ENCODE results near the gene AMACR.
"Not testable (repeated sequence)": the region's sequence is repeated elsewhere in the genome, so short reads cannot be mapped to it uniquely, and the experiment has no call there.

AMACR gene

DNA sequence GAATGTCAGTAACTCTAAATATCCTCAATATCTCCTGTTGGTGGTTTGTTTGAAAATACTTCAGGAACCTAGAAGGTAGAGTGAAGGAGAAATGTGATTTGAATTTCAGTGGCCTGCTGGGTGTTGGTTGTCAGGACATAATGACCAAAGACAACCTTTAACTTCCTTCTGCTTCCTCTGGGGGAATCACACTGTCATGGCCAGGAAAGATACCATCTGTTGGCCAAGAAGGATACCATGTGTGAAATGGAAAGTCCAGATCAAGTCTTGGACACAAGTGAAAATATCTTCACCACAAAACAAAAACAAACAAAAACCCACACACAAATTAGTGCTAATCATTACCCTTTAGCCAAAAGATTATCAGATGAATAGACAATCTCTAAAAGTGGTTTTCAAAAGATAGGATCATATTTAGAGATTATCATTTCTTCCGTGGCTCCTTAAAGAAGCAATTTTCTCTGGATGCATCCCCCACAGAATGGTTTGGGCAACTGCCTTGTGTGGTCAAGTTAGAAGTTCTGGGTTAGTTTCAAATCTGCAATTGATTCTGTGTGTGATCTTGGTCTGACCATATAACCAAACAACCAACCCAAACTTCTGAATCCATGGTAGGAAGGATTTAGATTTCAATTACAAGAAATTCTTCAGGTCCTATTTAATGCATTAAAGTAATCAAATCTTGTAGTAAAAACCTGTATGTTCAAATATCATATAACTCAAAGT lies 33.6 kb upstream of the AMACR start:
- Mint-ChIP-seq H3K9me3 (no peaks in the 10 kb centered on the region), H3K27me3 (no peaks in the 10 kb centered on the region), H3K4me3 (no peak overlapping the region), H3K36me3 (peaks cover 6% of the 10 kb centered on the region), H3K27ac (no peak overlapping the region), H3K4me1 (peaks cover 17% of the 10 kb centered on the region)
- ATAC-seq, result no peak

DNA sequence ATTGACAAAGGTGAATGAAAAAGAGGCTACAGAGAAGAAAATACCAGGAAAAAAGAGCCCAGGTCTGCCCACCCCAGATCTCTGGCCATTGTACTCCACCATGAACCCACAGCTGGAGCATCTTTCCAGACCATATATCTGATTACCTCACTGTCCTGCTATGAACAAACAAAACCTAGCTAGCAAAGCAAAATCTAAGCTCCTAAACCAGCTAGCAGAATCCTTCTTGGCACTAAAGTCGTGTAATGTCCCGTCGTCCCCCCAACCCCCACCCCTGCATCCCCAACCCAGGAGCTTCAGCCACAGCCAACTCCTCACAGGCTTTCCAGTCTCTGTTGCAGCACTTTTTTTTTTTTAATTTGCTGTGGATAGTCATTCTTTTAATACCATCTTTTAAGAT lies 32.6 kb upstream of the AMACR start:
- Mint-ChIP-seq H3K4me1 (peaks cover 17% of the 10 kb centered on the region), H3K27me3 (no peaks in the 10 kb centered on the region), H3K27ac (no peak overlapping the region), H3K4me3 (no peak overlapping the region), H3K36me3 (peaks cover 9% of the 10 kb centered on the region), H3K9me3 (no peaks in the 10 kb centered on the region)
- ATAC-seq, result no peak

DNA sequence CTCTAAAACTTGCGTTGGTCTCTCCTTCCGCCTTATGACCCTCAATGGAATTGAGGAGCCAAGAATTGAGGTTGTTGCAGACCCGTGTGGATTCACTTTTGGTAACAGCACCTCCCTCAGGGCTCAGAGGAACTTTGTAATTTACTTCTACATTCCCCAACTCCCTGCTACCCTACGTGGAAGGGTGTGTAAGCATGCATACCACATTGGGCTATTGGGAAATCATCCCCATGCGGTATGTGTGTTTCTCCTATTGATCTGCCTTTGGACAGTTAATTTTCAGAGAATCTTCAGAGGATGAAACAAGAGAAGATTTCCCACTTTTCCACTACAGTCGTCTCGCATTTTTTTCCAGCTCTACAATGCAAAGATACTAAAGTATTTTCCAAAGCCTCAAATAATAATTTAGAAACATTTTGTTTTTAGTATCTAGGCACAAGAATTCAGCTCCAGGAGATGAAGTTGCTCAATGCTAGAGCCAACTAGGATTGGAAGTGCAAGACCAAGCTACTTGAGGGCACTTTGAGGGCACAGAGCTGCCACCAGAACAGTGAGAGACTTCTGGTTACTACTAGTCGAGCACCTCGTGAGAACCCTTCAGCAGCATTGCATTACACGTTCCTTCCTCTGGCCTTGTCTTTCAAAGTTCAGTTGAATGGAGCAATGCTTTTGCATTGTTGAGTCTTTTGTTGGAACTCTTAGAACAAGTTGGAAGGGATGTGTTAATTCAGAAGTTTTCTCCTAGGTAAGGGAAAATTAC lies 31.7 kb upstream of the AMACR start:
- Mint-ChIP-seq H3K27ac (no peak overlapping the region), H3K4me1 (peaks cover 17% of the 10 kb centered on the region), H3K36me3 (peaks cover 18% of the 10 kb centered on the region), H3K9me3 (no peaks in the 10 kb centered on the region), H3K4me3 (no peak overlapping the region), H3K27me3 (no peaks in the 10 kb centered on the region)
- ATAC-seq, result no peak

DNA sequence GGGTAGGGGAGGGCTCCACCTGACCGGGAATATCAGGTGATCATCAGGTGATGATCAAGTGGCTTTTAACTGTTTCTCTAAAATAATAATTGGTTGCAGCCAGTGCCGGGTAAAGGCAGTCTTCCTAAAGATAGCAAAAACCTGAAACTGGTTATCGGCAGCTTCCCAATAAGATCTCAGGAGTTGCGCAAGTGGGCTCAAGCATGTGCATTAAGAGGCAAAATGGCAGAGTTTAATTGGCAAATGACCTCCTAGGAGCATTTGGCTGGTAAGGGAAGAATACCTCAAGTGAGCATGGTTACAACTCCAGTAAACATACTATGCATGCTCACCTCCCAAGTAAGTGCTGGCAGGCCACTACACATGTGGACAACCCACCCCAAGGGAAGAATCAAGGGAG lies 31.0 kb upstream of the AMACR start:
- Mint-ChIP-seq H3K27ac (no peak overlapping the region), H3K9me3 (no peaks in the 10 kb centered on the region), H3K4me3 (no peak overlapping the region), H3K36me3 (peaks cover 24% of the 10 kb centered on the region), H3K27me3 (no peaks in the 10 kb centered on the region), H3K4me1 (peaks cover 17% of the 10 kb centered on the region)
- no peak for ATAC-seq

DNA sequence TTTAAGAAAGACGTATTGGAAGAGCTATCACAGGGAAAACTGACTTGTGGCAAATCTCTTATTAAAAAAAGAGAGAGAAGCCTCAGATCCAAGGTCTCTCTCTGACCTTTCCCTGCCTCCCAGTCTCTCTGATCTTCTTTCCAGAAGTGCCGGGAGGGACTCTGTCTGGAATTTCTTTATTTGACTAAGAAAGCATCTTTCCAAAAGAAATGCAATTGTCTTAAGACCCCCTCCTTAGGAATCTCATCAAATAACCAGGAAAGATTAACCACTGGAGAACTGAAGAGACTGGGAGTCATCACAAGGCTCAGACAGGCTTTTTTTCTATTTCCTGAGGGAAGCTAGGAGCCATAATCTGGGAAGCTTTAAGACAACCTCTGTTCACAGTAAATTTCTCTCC lies 30.5 kb upstream of the AMACR start:
- H3K4me1 Mint-ChIP-seq, result peaks cover 14% of the 10 kb centered on the region
- H3K27ac Mint-ChIP-seq, result no peak overlapping the region
- ATAC-seq, result no peak
- H3K9me3 Mint-ChIP-seq, result no peaks in the 10 kb centered on the region
- H3K27me3 Mint-ChIP-seq, result no peaks in the 10 kb centered on the region
- H3K36me3 Mint-ChIP-seq, result peaks cover 26% of the 10 kb centered on the region
- no peak overlapping the region for H3K4me3 Mint-ChIP-seq

DNA sequence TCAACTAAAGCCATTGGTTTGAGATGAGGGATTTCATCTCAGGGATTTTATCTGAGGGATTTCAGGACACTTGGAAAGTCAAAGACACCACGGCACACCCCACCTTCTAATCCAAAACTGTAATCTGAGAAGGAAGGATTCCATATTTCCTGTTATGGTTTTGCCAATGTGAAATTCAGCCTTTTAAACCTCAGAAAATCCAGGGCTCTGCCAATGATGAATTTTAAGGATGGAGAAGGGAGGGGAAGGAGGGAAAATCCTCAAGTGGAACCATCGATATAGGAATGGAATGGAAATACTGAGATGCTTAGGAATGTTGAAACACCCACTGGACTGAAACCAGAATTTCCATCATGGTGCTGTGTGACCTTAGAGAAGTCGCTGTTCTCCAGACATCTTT lies 29.9 kb upstream of the AMACR start:
- H3K4me3 Mint-ChIP-seq, result no peak overlapping the region
- H3K27ac Mint-ChIP-seq, result no peak overlapping the region
- ATAC-seq, result no peak
- H3K36me3 Mint-ChIP-seq, result peaks cover 31% of the 10 kb centered on the region
- no peaks in the 10 kb centered on the region for H3K27me3 Mint-ChIP-seq
- H3K4me1 Mint-ChIP-seq, result peaks cover 7% of the 10 kb centered on the region
- H3K9me3 Mint-ChIP-seq, result no peaks in the 10 kb centered on the region

DNA sequence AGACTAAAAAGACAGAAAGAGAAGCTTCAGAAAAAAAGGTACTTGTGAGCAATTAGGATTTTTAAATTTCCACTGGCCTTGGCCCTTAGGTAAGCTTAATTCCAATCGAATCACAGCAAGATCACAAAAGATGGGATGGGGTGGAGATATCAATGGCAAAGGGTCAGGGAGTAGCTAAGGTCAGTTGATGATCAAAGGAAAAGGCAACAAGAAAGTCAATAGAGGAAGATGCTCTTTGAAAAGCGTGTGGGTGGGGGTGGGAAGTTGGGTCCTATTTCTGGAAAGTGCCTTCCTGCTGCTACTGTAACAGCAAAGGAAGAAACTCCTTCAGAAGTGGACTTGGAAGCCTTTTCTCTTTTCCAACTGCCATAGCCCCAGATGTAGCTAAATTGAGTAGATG lies 27.9 kb upstream of the AMACR start:
- Mint-ChIP-seq H3K4me1 (no peaks in the 10 kb centered on the region), H3K27me3 (no peaks in the 10 kb centered on the region), H3K4me3 (no peak overlapping the region), H3K27ac (no peak overlapping the region), H3K9me3 (no peaks in the 10 kb centered on the region), H3K36me3 (peaks cover 41% of the 10 kb centered on the region)
- ATAC-seq, result no peak

DNA sequence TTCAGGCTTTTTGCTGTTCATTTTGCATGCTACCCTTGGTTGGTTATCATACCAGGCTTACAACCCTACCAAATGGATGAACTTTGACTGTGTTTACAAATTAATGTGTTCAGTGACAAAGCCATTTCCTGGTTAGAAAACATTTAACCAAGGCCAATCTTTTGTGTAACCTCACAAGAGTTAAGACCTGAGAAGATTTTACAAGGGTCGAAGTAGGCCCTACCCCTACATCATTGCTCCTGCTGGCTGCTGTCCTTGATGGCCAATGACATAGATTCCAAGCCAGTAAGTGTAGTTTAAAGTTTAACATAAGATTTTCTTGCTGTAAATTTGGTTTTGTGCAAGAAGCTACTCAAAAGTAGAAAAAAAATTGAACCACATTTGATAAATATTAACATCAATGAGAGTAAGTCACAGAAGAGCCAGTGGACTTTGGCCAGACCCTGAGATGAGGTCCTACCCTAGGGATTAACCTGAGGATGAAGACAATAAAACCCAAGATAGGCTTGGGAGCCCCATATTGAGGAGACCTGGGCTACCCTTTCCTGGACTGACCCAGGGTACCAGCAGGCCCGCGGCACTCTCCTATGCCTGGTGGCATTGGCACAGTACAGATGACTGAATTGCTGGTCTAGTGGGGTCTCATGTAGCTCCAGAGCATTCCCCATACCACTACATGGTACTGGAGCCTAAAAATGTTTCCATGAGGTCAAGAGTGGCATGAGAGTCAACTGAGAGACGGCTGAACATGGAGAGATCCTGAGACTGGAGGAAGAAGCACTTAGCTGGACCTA lies 26.9 kb upstream of the AMACR start:
- Mint-ChIP-seq H3K27me3 (no peaks in the 10 kb centered on the region), H3K4me1 (no peaks in the 10 kb centered on the region), H3K27ac (no peak overlapping the region), H3K36me3 (peaks cover 47% of the 10 kb centered on the region), H3K4me3 (no peak overlapping the region), H3K9me3 (no peaks in the 10 kb centered on the region)
- no peak for ATAC-seq

DNA sequence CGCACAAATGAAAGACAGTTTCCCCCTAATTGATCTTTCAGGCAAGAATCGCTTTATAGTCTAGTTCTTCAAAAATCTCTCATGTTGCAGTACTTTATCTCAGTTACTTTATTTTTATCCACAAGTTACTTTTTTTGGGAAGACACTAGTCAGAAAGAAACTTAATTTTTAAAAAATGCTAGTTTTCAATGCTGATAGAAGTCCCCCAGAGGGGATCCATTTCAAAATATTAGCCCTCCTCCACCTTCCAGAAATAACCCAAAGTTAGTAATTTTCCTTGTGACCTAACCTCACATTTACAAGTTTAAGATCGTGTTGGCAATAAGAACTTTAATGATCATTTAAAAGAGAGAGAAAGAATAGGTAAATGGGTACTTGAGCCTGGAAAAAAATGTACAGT lies 24.1 kb upstream of the AMACR start:
- no peaks in the 10 kb centered on the region for H3K9me3 Mint-ChIP-seq
- H3K4me3 Mint-ChIP-seq, result no peak overlapping the region
- H3K36me3 Mint-ChIP-seq, result peaks cover 47% of the 10 kb centered on the region
- no peaks in the 10 kb centered on the region for H3K4me1 Mint-ChIP-seq
- no peaks in the 10 kb centered on the region for H3K27me3 Mint-ChIP-seq
- ATAC-seq, result no peak
- H3K27ac Mint-ChIP-seq, result no peak overlapping the region

DNA sequence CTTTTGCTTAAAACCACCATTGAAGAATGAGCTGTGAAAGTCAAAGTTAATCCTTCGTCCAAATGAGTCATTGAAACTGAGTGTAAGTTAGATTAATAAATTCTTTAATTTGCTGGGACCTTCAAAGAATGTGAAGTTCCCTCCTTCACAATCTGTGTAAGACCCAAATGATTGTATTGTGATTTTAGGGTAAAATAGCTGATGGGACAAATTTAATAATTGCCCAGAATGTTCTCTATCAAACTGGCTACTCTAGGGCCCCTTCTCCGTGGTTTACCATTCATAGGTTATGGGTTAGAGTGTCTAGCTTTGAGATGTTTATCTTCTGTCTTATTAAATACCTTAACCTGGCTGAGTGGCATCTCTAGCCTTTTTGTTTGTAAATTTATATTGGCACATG lies 23.3 kb upstream of the AMACR start:
- H3K27ac Mint-ChIP-seq, result no peak overlapping the region
- H3K27me3 Mint-ChIP-seq, result no peaks in the 10 kb centered on the region
- no peaks in the 10 kb centered on the region for H3K4me1 Mint-ChIP-seq
- ATAC-seq, result no peak
- no peak overlapping the region for H3K4me3 Mint-ChIP-seq
- H3K36me3 Mint-ChIP-seq, result peaks cover 52% of the 10 kb centered on the region
- H3K9me3 Mint-ChIP-seq, result no peaks in the 10 kb centered on the region

DNA sequence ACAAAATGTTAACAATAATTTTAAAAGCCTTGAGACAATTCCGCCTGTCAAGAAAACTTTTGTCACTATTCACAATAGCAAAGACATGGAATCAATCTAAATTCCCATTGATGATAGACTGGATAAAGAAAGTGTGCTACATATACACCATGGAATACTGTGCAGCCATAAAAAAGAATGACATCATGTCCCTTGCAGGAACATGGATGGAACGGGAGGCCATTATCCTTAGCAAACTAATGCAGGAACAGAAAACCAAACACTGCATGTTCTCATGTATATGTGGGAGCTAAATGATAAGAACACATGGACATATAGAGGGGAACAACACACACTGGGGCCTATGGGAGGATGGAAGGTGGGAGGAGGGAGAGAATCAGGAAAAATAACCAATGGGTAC lies 22.7 kb upstream of the AMACR start:
- H3K36me3 Mint-ChIP-seq, result peaks cover 55% of the 10 kb centered on the region
- not testable (repeated sequence) for H3K9me3 Mint-ChIP-seq, H3K27me3 Mint-ChIP-seq, ATAC-seq, H3K27ac Mint-ChIP-seq, H3K4me3 Mint-ChIP-seq, H3K4me1 Mint-ChIP-seq

DNA sequence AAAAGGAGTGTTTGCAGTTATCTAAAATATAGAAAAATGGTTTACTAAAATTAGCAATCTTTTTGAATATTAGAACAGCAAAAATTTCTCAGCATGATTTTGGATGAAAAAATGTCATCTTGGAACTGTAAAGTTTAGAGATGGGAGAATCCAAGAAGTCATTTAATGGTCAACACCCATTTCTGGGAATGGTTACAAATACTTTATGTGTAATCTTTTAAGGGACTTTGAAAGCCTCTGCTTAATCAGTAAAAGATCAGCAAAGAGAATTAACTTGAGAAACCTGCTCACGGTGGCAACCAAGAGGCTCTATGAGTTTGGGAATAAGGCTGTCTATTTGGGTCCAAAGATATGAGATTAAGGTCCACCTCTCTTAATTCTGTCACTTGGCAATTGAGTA lies 22.2 kb upstream of the AMACR start:
- H3K36me3 Mint-ChIP-seq, result peaks cover 55% of the 10 kb centered on the region
- H3K27ac Mint-ChIP-seq, result no peak overlapping the region
- H3K27me3 Mint-ChIP-seq, result no peaks in the 10 kb centered on the region
- H3K9me3 Mint-ChIP-seq, result no peaks in the 10 kb centered on the region
- H3K4me3 Mint-ChIP-seq, result no peak overlapping the region
- no peak for ATAC-seq
- no peaks in the 10 kb centered on the region for H3K4me1 Mint-ChIP-seq

DNA sequence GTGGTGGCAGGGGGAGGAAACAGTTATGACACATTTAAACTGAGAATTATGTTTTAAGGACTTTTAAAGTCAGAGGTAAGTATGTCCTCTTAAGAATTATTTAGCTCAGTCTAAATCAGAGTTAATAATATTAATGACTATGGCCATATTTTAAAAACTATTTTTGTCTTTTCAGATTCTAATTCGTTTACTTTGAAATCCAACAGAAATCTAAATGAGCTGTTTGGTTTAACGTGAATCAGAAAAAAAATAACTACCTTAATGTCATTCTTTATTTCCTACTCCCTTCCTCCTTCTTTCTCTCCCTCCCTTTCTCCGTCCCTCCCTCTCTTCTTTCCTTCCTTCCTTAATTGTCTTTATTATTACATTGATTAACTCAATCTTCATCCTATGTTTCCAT lies 20.5 kb upstream of the AMACR start:
- Mint-ChIP-seq H3K27me3 (no peaks in the 10 kb centered on the region), H3K27ac (no peak overlapping the region), H3K36me3 (peaks cover 48% of the 10 kb centered on the region), H3K9me3 (no peaks in the 10 kb centered on the region), H3K4me3 (no peak overlapping the region), H3K4me1 (no peaks in the 10 kb centered on the region)
- ATAC-seq, result no peak

DNA sequence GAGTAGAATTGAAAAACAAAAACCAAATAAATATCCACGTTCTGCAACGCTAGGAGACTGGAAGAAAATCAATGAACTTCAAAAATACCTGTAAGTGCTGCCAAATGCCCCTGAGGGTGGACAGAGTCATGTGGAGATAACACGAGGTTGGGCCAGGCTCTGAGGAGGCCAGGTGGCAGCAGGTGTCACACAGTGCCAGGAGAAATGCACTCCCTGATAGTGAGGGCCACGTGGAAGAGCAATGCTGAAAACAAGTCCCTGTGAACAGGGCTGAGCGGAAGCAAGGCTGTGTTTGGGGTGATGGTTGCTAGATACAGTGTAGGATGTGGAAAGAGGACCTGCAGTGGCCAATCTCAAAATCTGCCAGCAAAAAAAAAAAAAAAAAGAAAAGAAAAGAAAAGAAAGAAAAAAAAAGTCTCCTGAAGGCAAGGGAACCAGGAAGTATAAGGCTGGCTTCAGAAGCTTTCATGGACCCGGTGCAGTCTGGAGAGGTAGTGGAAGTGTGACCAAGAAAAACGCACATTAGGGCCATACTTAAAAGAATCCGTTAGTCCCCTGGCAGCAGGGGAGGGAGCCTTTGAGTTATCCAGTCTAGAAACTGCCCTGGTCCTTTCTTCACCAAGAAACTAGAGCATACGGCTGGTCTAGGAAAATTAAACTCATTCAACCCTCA lies 18.4 kb upstream of the AMACR start:
- Mint-ChIP-seq H3K27ac (no peak overlapping the region), H3K9me3 (no peaks in the 10 kb centered on the region), H3K4me3 (no peak overlapping the region), H3K4me1 (no peaks in the 10 kb centered on the region), H3K36me3 (peaks cover 52% of the 10 kb centered on the region), H3K27me3 (no peaks in the 10 kb centered on the region)
- ATAC-seq, result no peak

DNA sequence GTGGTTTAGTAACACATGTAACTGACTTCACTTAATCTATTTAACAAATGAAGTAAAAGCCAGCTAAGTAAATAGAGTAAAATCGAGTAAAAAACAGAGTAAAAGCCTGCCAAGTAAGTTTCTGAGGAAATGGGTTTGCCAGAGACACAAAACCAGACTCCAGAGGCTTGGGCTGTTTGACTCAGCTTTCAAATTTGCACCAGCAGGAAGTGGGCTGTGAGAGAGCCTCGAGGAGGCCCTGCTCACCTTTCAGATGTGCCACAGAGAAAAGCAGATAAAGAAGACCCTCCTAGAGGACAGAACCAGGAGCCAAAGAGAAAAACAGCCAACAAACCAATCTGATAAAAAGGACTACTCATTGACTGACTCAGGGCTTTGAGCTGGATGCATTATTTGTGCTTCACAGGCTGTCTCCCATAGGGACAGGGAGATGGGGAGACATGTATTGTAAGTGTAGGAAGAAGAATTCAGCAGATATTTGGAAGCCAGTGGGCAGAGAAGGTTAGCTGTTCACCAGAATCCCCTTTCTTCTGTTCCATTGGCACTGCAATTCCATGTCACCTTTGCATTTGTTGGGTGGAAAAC lies 14.4 kb upstream of the AMACR start:
- Mint-ChIP-seq H3K4me3 (no peak overlapping the region), H3K27me3 (no peaks in the 10 kb centered on the region), H3K4me1 (no peaks in the 10 kb centered on the region), H3K27ac (no peak overlapping the region), H3K36me3 (peaks cover 47% of the 10 kb centered on the region), H3K9me3 (no peaks in the 10 kb centered on the region)
- no peak for ATAC-seq
